GM23248 (cell line): ENCODE results near the gene RAD51B. TPM values are rescaled to one million over a fixed set of nuclear protein-coding genes. Genes with fewer than 3 reads are reported as not detected.

Experiments used
- DNase-seq: peaks from one replicate; pipeline ENCODE4 v3.0.0-alpha.2; 2015
- H2AFZ ChIP-seq: fragments of 200-600 bp; sonication (generic); 2 replicates; pipeline ENCODE4 v1.6.1; 2016; ENCODE audit warnings: antibody characterized with exemption
- H3F3A ChIP-seq: fragments of 200-600 bp; sonication (generic); 2 replicates; pipeline ENCODE4 v1.6.1; 2016; ENCODE audit warnings: mild to moderate bottlenecking, antibody characterized with exemption, mixed run types; ENCODE audit not compliant: insufficient read depth
- H3K27ac ChIP-seq: fragments of 200-600 bp; sonication (generic); 2 replicates; pipeline ENCODE4 v1.5.1; 2016; ENCODE audit warnings: mild to moderate bottlenecking
- H3K27me3 ChIP-seq: fragments of 200-600 bp; sonication (generic); replicated peaks from 2 replicates; pipeline ENCODE4 v1.6.1; 2016; ENCODE audit warnings: mild to moderate bottlenecking; ENCODE audit not compliant: insufficient read depth
- H3K36me3 ChIP-seq: fragments of 200-600 bp; sonication (generic); 2 replicates; pipeline ENCODE4 v1.6.1; 2016; ENCODE audit warnings: low read depth, mild to moderate bottlenecking
- H3K4me1 ChIP-seq: fragments of 200-600 bp; sonication (generic); 2 replicates; pipeline ENCODE4 v1.6.1; 2016; ENCODE audit warnings: mild to moderate bottlenecking; ENCODE audit not compliant: insufficient read depth
- H3K4me2 ChIP-seq: fragments of 200-600 bp; sonication (generic); one replicate; pipeline ENCODE4 v1.6.1; 2016; ENCODE audit warnings: mild to moderate bottlenecking; ENCODE audit not compliant: unreplicated experiment
- H3K4me3 ChIP-seq: fragments of 200-600 bp; sonication (generic); 2 replicates; pipeline ENCODE4 v1.5.1; 2016; ENCODE audit warnings: mild to moderate bottlenecking
- H3K79me2 ChIP-seq: fragments of 200-600 bp; sonication (generic); 2 replicates; pipeline ENCODE4 v1.6.1; 2016; ENCODE audit warnings: mild to moderate bottlenecking; ENCODE audit not compliant: insufficient read depth
- H3K9ac ChIP-seq: fragments of 200-600 bp; sonication (generic); 2 replicates; pipeline ENCODE4 v1.6.1; 2016; ENCODE audit warnings: mild to moderate bottlenecking
- H3K9me2 ChIP-seq: fragments of 200-600 bp; sonication (generic); 2 replicates; pipeline ENCODE4 v1.6.1; 2016; ENCODE audit warnings: mixed run types, mild to moderate bottlenecking, moderate library complexity; ENCODE audit not compliant: insufficient read depth
- H3K9me3 ChIP-seq: fragments of 200-600 bp; sonication (generic); one replicate; pipeline ENCODE4 v1.6.1; 2017; ENCODE audit warnings: low read depth
- H4K20me1 ChIP-seq: fragments of 200-600 bp; sonication (generic); 2 replicates; pipeline ENCODE4 v1.6.0; 2016; ENCODE audit not compliant: insufficient read depth
- EZH2 ChIP-seq: fragments of 200-600 bp; sonication (generic); IDR thresholded peaks from 2 replicates; pipeline ENCODE4 v1.6.1; 2018; ENCODE audit warnings: antibody characterized with exemption, mild to moderate bottlenecking; ENCODE audit not compliant: insufficient read depth, poor library complexity, severe bottlenecking
- EZH2phosphoT487 ChIP-seq: fragments of 200-600 bp; sonication (generic); IDR thresholded peaks from 2 replicates; pipeline ENCODE4 v1.6.1; 2018; ENCODE audit warnings: antibody characterized with exemption, moderate library complexity, mild to moderate bottlenecking, low read depth; ENCODE audit not compliant: insufficient read depth
- WGBS, 2 experiments: methylation state at CpG; one replicate each; pipeline ENCODE4 v1.1.6; 2015 to 2017; ENCODE audit warnings: low lambda C conversion rate in 2 of 2, low coverage in 1 of 2; ENCODE audit errors: missing lambda C conversion rate in 2 of 2; 5-methylcytosine and 5-hydroxymethylcytosine counted together
- in situ Hi-C: fragments of 300-500 bp; cut with MboI; formaldehyde crosslinking; loops from 2 replicates; pipeline ENCODE4 v1.15.0; 2020
- polyA plus RNA-seq: library from polyadenylated mRNA; unstranded; fragments of >200 nt; fragmentation: Nextera tagmentation; extraction: Ambion mirVana; gene quantifications from 2 replicates; pipeline ENCODE4 v1.2.1, GENCODE V29; 2016
- total RNA-seq: library from RNA; depleted of rRNA; stranded (reverse); fragments of >200 nt; shearing (Covaris generic); gene quantifications from 2 replicates; pipeline ENCODE4 v1.2.3, GENCODE V29; 2014

Gene RAD51B
- total and polyA plus RNA-seq, 2 experiments from 2014 or later, result 4.0 to 8.8 TPM

DNA sequence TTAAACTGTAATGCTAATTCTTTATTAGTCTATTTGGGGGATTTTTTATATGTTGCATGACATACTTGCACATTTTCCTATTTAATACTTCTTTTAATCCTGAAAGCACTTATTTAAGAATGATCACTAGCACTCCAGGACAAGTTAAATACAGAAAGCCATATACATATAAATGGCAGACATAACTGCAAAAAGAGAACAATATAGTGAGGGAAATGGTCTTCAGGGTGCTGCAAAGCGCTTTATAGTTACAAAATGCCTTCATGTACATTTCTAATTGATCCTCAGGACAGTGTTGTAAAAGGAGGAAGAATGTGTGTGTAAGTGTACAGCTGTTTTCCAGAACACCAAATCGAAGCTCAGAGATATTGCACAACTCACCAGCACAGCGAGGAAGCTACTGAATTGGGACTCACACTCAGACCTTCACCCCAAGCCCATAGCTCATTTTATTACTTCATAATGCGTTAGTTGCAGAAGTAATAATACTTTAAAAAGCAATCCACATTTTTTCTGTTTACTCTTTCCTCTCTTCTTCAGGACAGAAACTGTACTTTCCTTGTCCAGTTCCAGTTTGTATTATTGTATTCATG lies 428.2 kb downstream of the RAD51B start:
- H3K4me3 ChIP-seq, result no peak overlapping the region
- H3K79me2 ChIP-seq, result no peaks in the 10 kb centered on the region
- H3K9me3 ChIP-seq, result no peaks in the 10 kb centered on the region
- peak overlapping the region; percentile 21 for H3K27ac ChIP-seq
- WGBS, 2 experiments, result 28 to 33% methylated on average over 4 of the region's 4 CpGs
- H3F3A ChIP-seq, result peaks cover 30% of the 10 kb centered on the region
- no peak overlapping the region for H2AFZ ChIP-seq
- peak overlapping the region; percentile 42 for H3K9ac ChIP-seq
- H3K27me3 ChIP-seq, result no peaks in the 10 kb centered on the region
- H3K4me1 ChIP-seq, result peaks cover 41% of the 10 kb centered on the region
- in situ Hi-C loops, result loop anchor here (10.0 kb wide), 2 partner anchors 303 to 577 kb away; no protein-coding TSS in a partner anchor
- H3K4me2 ChIP-seq, result peak overlapping the region; percentile 15
- peak; percentile 47 for DNase-seq
- H3K9me2 ChIP-seq, result no peaks in the 10 kb centered on the region
- no peaks in the 10 kb centered on the region for H3K36me3 ChIP-seq
- H4K20me1 ChIP-seq, result no peaks in the 10 kb centered on the region
- no peak for TF ChIP-seq EZH2phosphoT487
- no peak for TF ChIP-seq EZH2

DNA sequence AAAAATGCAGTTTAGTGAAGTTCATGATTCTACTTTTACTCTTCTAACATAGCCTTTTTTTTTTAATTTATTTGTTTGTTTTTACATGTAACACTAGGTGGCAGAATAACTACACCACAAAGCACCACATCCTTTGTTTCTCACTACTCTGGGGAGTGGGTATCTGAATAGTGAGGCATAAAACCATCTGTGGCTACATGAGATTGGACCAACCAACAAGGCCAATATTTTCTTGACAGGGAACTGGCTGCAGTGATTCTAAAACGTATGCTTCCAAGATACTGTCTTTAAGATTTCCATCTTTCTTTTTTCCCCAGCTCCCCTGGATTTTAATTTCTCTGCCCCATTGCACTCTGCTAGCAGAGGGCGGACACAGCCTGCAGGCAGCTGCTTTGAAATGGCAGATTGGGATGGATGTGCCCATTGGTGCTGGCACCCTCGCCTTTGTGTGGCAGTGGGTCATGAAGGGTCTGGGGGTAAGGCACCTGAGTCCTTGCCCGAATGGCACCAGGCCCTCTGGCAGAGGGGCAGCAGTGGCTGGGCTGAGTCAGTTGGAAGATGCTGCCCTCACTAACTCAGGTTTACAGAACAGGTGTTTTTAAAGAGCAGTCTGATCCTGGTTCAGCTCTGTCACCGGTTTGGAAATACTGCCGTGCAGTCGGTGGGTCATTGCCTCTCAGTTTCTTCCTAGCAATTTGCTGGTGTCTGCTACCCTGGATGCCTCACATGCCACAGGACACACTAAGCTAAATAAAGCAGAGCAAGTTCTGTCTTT lies 429.1 kb downstream of the RAD51B start:
- Histone ChIP-seq H3K9me3 (no peaks in the 10 kb centered on the region), H3K27me3 (no peaks in the 10 kb centered on the region), H3K79me2 (no peaks in the 10 kb centered on the region), H3K4me3 (no peak overlapping the region), H3F3A (peaks cover 30% of the 10 kb centered on the region), H3K9ac (peak overlapping the region; percentile 6; the same call in 1 of the 2 replicates), H2AFZ (no peak overlapping the region), H3K27ac (peak overlapping the region; percentile 67; the same call in 1 of the 2 replicates), H3K4me1 (peaks cover 41% of the 10 kb centered on the region), H3K9me2 (no peaks in the 10 kb centered on the region), H3K36me3 (no peaks in the 10 kb centered on the region), H3K4me2 (peak overlapping the region; percentile 15), H4K20me1 (no peaks in the 10 kb centered on the region)
- 39 to 47% methylated on average over 7 of the region's 7 CpGs for WGBS, 2 experiments
- TF ChIP-seq EZH2phosphoT487 (no peak), EZH2 (no peak)
- in situ Hi-C loops, result loop anchor here (10.0 kb wide), 2 partner anchors 304 to 576 kb away; no protein-coding TSS in a partner anchor
- peak; percentile 69 for DNase-seq

DNA sequence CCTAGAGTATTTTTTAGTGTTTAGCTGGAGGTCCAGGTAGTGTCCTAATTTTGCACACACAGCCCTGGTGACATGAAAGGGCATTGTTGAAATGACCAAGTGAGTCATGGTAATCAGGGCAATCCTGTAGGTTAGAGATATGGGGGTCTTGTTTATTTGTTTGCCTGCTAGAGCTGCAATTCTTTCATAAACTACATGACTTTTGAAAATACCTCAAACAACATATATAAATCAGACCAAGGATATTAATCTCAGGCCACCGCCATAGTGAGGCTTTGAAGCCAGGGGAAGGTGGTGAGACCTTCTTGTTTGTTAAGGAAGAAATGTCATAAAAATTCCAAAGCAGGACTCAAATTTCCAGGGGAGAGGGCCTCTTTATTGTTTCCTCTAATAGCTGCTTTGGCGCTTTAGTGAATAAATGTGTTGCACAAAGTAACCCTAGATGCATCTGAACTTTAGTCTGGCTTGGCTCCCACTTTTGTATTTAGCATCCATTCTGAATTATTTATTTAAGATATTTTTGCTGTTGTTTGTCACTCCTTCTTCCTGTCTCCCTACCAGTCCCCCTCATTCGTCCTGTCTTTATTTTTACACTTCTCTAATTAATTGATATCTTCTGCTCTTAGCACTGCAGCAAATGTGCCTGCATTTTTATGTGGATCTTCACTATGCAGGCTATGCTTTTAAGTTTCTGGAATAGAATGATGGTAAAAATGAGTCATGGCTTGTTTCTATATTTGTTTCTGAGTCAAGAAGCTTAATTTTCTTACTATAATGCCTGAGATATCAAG lies 430.3 kb downstream of the RAD51B start:
- no peaks in the 10 kb centered on the region for H3K36me3 ChIP-seq
- no peak overlapping the region for H2AFZ ChIP-seq
- H3K79me2 ChIP-seq, result no peaks in the 10 kb centered on the region
- WGBS, 2 experiments, result 21 to 26% methylated on average over 3 of the region's 3 CpGs
- H3K4me3 ChIP-seq, result no peak overlapping the region
- peaks cover 51% of the 10 kb centered on the region for H3K4me1 ChIP-seq
- peaks cover 31% of the 10 kb centered on the region for H3F3A ChIP-seq
- peak overlapping the region; percentile 23 for H3K4me2 ChIP-seq
- H3K9me2 ChIP-seq, result no peaks in the 10 kb centered on the region
- DNase-seq, result peak; percentile 81
- no peaks in the 10 kb centered on the region for H3K9me3 ChIP-seq
- H4K20me1 ChIP-seq, result no peaks in the 10 kb centered on the region
- H3K9ac ChIP-seq, result peak overlapping the region; percentile 45
- TF ChIP-seq EZH2, result no peak
- TF ChIP-seq EZH2phosphoT487, result no peak
- H3K27me3 ChIP-seq, result no peaks in the 10 kb centered on the region
- peak overlapping the region; percentile 67 for H3K27ac ChIP-seq
- in situ Hi-C loops, result loop anchor here (10.0 kb wide), 4 partner anchors 305 to 575 kb away; no protein-coding TSS in a partner anchor
